PC-3 (cell line): ENCODE data around the gene CDH4. TPM values are rescaled to one million over a fixed set of nuclear protein-coding genes. Genes with fewer than 3 reads are reported as not detected.
"Not testable (repeated sequence)": the region's sequence is repeated elsewhere in the genome, so short reads cannot be mapped to it uniquely, and the experiment has no call there.

Experiments
- ATAC-seq: fragments of 200-7000 bp; cut with Tn5 transposase; 2 replicates; pipeline ENCODE4 v1.9.1; 2020; ENCODE audit warnings: mild to moderate bottlenecking, moderate library complexity
- BruUV-seq: library from RNA; stranded (reverse); fragments of 400-500 nt; replicated peaks from 2 replicates; lab custom pipeline; 2021; lab: Mats Ljungman, UMichigan
- CTCF ChIA-PET: fragments of 300-600 bp; sonication (Branson Sonifier 250); formaldehyde crosslinking; loops from one replicate; lab custom pipeline; 2022; ENCODE audit warnings: antibody characterized with exemption; lab: Charles Lee
- POLR2A ChIA-PET: fragments of 300-600 bp; sonication (Branson Sonifier 250); formaldehyde crosslinking; loops from one replicate; lab custom pipeline; 2022; ENCODE audit warnings: antibody characterized with exemption; ENCODE audit not compliant: unreplicated experiment; lab: Charles Lee
- DNase-seq: peaks from one replicate; pipeline ENCODE4 v3.0.0-alpha.2; 2015
- H2AFZ ChIP-seq: fragments of 300-600 bp; sonication (generic); 2 replicates; pipeline ENCODE4 v1.6.0; 2016; ENCODE audit warnings: antibody characterized with exemption, low read length
- H3F3A ChIP-seq: fragments of 300-600 bp; sonication (generic); one replicate; pipeline ENCODE4 v1.6.0; 2017; ENCODE audit warnings: antibody characterized with exemption, low read length, control low read depth, mild to moderate bottlenecking; ENCODE audit not compliant: unreplicated experiment
- H3K27ac ChIP-seq: fragments of 300-600 bp; sonication (generic); 2 replicates; pipeline ENCODE4 v1.5.1; 2016; ENCODE audit warnings: mild to moderate bottlenecking, low read length
- H3K27me3 ChIP-seq: fragments of 300-600 bp; sonication (generic); 2 replicates; pipeline ENCODE4 v1.6.1; 2016; ENCODE audit warnings: low read length, mixed read lengths
- H3K36me3 ChIP-seq: fragments of 300-600 bp; sonication (generic); 2 replicates; pipeline ENCODE4 v1.6.1; 2016; ENCODE audit warnings: low read depth, mixed run types, low read length, mixed read lengths
- H3K4me1 ChIP-seq: fragments of 300-600 bp; sonication (generic); 2 replicates; pipeline ENCODE4 v1.5.1; 2016; ENCODE audit warnings: low read length; ENCODE audit not compliant: insufficient read depth
- H3K4me2 ChIP-seq: fragments of 300-600 bp; sonication (generic); 2 replicates; pipeline ENCODE4 v1.6.0; 2016; ENCODE audit warnings: low read length
- H3K4me3 ChIP-seq: fragments of 300-600 bp; sonication (generic); 2 replicates; pipeline ENCODE4 v1.5.1; 2016; ENCODE audit warnings: mild to moderate bottlenecking, low read length, mixed read lengths
- H3K79me2 ChIP-seq: fragments of 300-600 bp; sonication (generic); 2 replicates; pipeline ENCODE4 v1.6.1; 2017; ENCODE audit warnings: low read length, mixed read lengths
- H3K9ac ChIP-seq: fragments of 300-600 bp; sonication (generic); 2 replicates; pipeline ENCODE4 v1.6.0; 2016; ENCODE audit warnings: mild to moderate bottlenecking, low read length
- H3K9me2 ChIP-seq: fragments of 300-600 bp; sonication (generic); replicated peaks from 2 replicates; pipeline ENCODE4 v1.6.1; 2016; ENCODE audit warnings: mixed run types, low read length, mixed read lengths
- H3K9me3 ChIP-seq: fragments of 300-600 bp; sonication (generic); 2 replicates; pipeline ENCODE4 v1.6.1; 2016; ENCODE audit warnings: low read length, mixed read lengths
- H4K20me1 ChIP-seq: fragments of 300-600 bp; sonication (generic); 2 replicates; pipeline ENCODE4 v1.6.1; 2016; ENCODE audit warnings: low read length, mixed read lengths
- CTCF ChIP-seq: fragments of 300-600 bp; sonication (generic); conservative IDR thresholded peaks from 2 replicates; pipeline ENCODE4 v1.5.1; 2017; ENCODE audit warnings: antibody characterized with exemption, low read depth, mild to moderate bottlenecking, low read length
- EZH2 ChIP-seq: fragments of 300-600 bp; sonication (generic); IDR thresholded peaks from one replicate; pipeline ENCODE4 v1.6.1; 2017; ENCODE audit warnings: antibody characterized with exemption, mild to moderate bottlenecking, low read length; ENCODE audit not compliant: unreplicated experiment
- EZH2phosphoT487 ChIP-seq: fragments of 300-600 bp; sonication (generic); IDR thresholded peaks from 2 replicates; pipeline ENCODE4 v1.6.1; 2018; ENCODE audit warnings: mild to moderate bottlenecking, antibody characterized with exemption, low read length, borderline replicate concordance
- intact Hi-C: fragments of 100-400 bp; cut with micrococcal nuclease; formaldehyde crosslinking; loops from 2 replicates; pipeline ENCODE4 v1.9.0; 2023
- total RNA-seq: library from RNA; depleted of rRNA; stranded (reverse); fragments of >200 nt; gene quantifications from 2 replicates; pipeline ENCODE4 v1.2.3, GENCODE V29; 2014

The CDH4 gene
- total RNA-seq, 1 experiment from 2014 or later, result not detected

- no TSS peak for BruUV-seq
- CTCF ChIA-PET, result no interaction called here
These were observed 600.4 kb downstream of the CDH4 start for GRCh38 chr20:61852268-61853072.

GRCh38 chr20:61853073-61854005 is 601.3 kb downstream of the CDH4 start:
- BruUV-seq, result no TSS peak
- ATAC-seq (no peak), DNase-seq (no peak)
- Histone ChIP-seq H2AFZ (no peak overlapping the region), H3K27ac (no peak overlapping the region), H3F3A (no peaks in the 10 kb centered on the region), H3K9ac (no peak overlapping the region), H3K79me2 (no peaks in the 10 kb centered on the region), H3K36me3 (no peaks in the 10 kb centered on the region), H3K4me1 (no peaks in the 10 kb centered on the region), H3K9me3 (no peaks in the 10 kb centered on the region), H3K4me2 (no peak overlapping the region), H4K20me1 (no peaks in the 10 kb centered on the region), H3K9me2 (no peaks in the 10 kb centered on the region), H3K4me3 (no peak overlapping the region), H3K27me3 (peaks cover 60% of the 10 kb centered on the region)
- intact Hi-C loops, result no loop called here
- ChIA-PET POLR2A (no interaction called here), CTCF (no interaction called here)
- no peak for TF ChIP-seq EZH2phosphoT487
- TF ChIP-seq CTCF, result no peak
- no peak for TF ChIP-seq EZH2

More at GRCh38 chr20:61852268-61853072, 600.4 kb downstream of the CDH4 start:
- Histone ChIP-seq H3K4me1 (no peaks in the 10 kb centered on the region), H3K4me3 (no peak overlapping the region), H3K9ac (no peak overlapping the region), H3K27me3 (peaks cover 62% of the 10 kb centered on the region), H3K9me3 (no peaks in the 10 kb centered on the region), H3K79me2 (no peaks in the 10 kb centered on the region), H4K20me1 (no peaks in the 10 kb centered on the region), H3K27ac (no peak overlapping the region), H3K4me2 (no peak overlapping the region), H3K36me3 (no peaks in the 10 kb centered on the region), H3K9me2 (no peaks in the 10 kb centered on the region), H3F3A (no peaks in the 10 kb centered on the region), H2AFZ (no peak overlapping the region)
- POLR2A ChIA-PET, result no interaction called here
- no peak for ATAC-seq
- TF ChIP-seq EZH2phosphoT487 (no peak), CTCF (no peak), EZH2 (no peak)
- DNase-seq, result no peak
- intact Hi-C loops, result no loop called here

- H3K79me2 ChIP-seq, H3F3A ChIP-seq, H3K4me1 ChIP-seq, H3K27ac ChIP-seq, ATAC-seq, CTCF ChIA-PET, H2AFZ ChIP-seq, DNase-seq, H3K4me2 ChIP-seq, BruUV-seq, H3K4me3 ChIP-seq, intact Hi-C loops, H3K9me3 ChIP-seq, POLR2A ChIA-PET, H3K36me3 ChIP-seq, H3K9ac ChIP-seq, H4K20me1 ChIP-seq, H3K9me2 ChIP-seq: not testable (repeated sequence)
- peaks cover 63% of the 10 kb centered on the region for H3K27me3 ChIP-seq
These were observed 602.5 kb downstream of the CDH4 start for GRCh38 chr20:61854538-61854937.
